ENCODE measurements around the gene WNK1.
"Not testable (repeated sequence)": the region's sequence is repeated elsewhere in the genome, so short reads cannot be mapped to it uniquely, and the experiment has no call there.

The WNK1 gene

DNA sequence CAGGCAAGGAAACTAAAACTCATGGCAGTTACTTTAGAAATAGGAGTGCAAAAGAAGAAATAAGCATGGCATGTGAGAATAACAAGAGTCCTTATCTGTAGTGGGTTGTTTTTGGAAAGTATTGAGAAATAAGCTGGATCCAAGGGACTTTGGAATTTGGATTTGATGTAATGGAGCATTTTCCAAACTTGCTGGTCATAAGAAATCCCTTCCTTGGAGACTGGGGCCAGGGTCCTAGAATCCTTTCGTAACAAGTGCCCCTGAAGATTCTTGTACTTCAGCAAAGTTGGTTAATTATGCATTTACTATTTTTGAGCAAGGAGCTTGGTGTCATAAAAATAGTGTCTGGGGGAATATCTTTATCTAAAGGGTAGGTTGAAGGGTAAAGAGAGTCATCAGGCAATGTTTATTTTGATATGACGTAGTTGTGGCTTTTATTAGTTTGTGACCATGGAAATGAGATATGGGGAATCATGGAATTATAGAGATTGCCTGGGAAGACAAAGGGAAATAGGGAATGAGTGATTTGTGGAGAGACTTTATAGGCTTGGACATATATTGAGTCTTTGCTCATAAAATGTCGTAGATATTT is 53.9 kb downstream of the WNK1 start:
- Mint-ChIP-seq H3K4me3 (no peak overlapping the region), H3K27ac (peak overlapping the region; percentile 15)
- DNase-seq = no peak

DNA sequence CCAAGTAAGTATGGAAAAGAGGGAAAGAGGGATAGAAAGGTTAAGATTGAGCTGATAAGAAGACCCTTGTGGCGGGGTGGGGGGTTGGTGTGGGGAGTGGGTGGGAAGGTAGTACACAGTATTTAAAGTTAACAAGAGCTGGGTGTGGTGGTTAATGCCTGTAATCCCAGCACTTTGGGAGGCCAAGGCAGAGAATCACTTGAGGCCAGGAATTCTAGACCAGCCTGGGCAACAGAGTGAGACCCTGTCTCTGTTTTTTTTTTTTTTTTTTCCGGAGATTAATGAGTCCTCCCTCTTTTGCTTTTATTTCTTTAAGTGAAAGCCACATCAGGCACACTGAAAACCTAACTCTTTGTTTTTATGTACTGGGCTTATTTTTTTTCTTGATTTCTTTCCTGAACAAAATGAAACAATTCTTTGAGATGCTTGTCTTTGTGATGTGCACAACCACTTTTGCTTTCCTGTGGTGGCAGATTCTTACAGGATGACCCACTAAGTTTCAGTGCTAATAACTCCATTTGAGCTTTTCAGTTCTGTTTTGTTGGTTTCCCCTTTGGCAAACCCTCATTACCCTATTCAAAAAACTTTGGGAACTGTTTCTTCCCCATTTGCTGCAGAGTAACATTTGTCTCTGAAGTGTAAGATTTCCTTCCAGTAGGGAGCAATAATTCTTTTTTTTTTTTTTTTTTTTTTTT is 54.8 kb downstream of the WNK1 start:
- Mint-ChIP-seq H3K9me3 (no peaks in the 10 kb centered on the region), H3K4me1 (peaks cover 31 to 70% of the 10 kb centered on the region in 2 donors), H3K36me3 (peaks cover 0 to 4% of the 10 kb centered on the region in 2 donors), H3K27me3 (no peaks in the 10 kb centered on the region), H3K27ac (no peak overlapping the region), H3K4me3 (peak overlapping the region; percentile 48 to 58)
- ATAC-seq (replicated peaks) = peak; percentile 52 to 57
- DNase-seq = no peak

More for the DNA sequence above, 53.9 kb downstream of the WNK1 start:
- Mint-ChIP-seq H3K27me3 (no peaks in the 10 kb centered on the region), H3K9me3 (no peaks in the 10 kb centered on the region), H3K36me3 (peaks cover 0 to 4% of the 10 kb centered on the region in 2 donors), H3K4me1 (peaks cover 31 to 75% of the 10 kb centered on the region in 2 donors)
- ATAC-seq (replicated peaks) = no peak

DNA sequence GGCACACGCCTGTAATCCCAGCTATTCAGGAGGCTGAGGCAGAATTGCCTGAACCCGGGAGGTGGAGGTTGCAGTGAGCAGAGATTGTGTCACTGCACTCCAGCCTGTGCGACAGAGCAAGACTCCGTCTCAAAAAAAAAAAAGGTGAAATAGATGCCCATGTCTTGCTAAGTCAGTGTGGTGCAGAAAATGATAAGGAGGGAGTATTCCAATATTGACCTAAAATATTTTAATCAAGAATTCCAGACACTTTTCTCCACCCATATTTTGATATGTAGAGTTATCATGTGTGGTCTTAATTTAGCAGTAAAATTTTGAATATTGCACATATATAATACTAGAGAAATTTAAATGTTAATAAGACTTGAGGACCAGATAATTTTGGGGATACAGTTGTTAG is 57.7 kb downstream of the WNK1 start:
- no peak for DNase-seq
- H3K36me3 Mint-ChIP-seq = peaks cover 3 to 5% of the 10 kb centered on the region in 2 donors
- H3K27me3 Mint-ChIP-seq = no peaks in the 10 kb centered on the region
- H3K27ac Mint-ChIP-seq = no peak overlapping the region
- H3K4me1 Mint-ChIP-seq = peaks cover 28 to 61% of the 10 kb centered on the region in 2 donors
- no peak overlapping the region for H3K4me3 Mint-ChIP-seq
- ATAC-seq (replicated peaks) = no peak
- no peaks in the 10 kb centered on the region for H3K9me3 Mint-ChIP-seq

DNA sequence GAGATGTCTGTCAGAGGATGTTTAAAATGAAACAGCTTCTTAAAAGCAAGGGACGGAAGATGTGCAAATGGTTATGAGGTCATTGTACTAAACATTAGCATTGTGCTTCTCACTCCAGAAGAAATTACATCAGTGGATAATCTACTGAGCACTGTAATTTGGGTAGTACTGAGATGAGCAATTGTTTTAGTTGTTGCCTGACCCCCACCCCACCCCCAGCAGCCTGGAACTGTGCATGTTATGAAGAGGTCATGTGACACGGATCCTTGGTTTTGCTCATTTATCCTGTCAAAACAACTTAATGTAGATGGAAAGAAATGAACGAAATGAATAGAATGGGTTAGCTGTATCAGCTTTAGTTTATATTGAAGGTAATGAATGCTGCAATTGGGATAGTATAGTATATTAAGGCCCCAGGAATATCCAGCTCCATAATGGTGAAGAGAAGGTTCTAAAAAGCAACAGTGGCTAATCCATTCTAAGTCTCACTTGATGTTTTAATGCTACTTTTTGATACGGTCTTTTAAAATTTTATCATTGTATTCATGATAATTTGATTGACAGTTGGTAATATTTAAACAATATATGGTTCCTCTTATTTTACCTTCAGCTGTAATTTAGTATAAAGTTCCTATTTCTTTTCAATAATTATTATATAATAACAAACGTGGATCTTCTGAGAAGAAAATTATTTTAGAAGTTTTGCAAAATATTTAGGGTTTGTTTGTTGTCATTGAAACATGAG is 58.5 kb downstream of the WNK1 start:
- no peaks in the 10 kb centered on the region for H3K27me3 Mint-ChIP-seq
- H3K36me3 Mint-ChIP-seq = peaks cover 4 to 5% of the 10 kb centered on the region in 2 donors
- peak; percentile 19 for DNase-seq
- H3K27ac Mint-ChIP-seq = no peak overlapping the region
- no peak overlapping the region for H3K4me3 Mint-ChIP-seq
- H3K9me3 Mint-ChIP-seq = no peaks in the 10 kb centered on the region
- peaks cover 28 to 61% of the 10 kb centered on the region in 2 donors for H3K4me1 Mint-ChIP-seq
- peak; percentile 70 to 90 for ATAC-seq (replicated peaks)

DNA sequence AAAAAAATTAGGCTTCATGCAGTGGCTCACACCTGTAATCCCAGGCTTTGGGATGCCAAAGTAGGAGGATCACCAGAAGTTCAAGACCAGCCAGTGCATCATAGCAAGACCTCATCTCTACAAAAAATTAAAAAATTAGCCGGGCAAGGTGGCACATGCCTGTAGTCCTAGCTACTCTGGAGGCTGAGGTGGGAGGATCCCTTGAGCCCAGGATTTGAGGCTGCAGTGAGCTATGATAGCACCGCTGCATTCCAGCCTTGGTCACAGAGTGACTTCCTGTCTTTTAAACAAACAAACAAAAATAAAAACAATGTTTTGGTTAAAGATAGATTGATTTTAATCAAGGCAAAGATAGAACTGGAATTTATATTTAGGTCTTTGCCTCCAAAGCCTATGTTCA is 60.6 kb downstream of the WNK1 start:
- no peaks in the 10 kb centered on the region for H3K27me3 Mint-ChIP-seq
- no peak overlapping the region for H3K4me3 Mint-ChIP-seq
- H3K4me1 Mint-ChIP-seq = peaks cover 17 to 58% of the 10 kb centered on the region in 2 donors
- H3K27ac Mint-ChIP-seq = no peak overlapping the region
- DNase-seq (no peak), ATAC-seq (replicated peaks) (no peak)
- H3K36me3 Mint-ChIP-seq = peaks cover 17 to 18% of the 10 kb centered on the region in 2 donors
- H3K9me3 Mint-ChIP-seq = no peaks in the 10 kb centered on the region

DNA sequence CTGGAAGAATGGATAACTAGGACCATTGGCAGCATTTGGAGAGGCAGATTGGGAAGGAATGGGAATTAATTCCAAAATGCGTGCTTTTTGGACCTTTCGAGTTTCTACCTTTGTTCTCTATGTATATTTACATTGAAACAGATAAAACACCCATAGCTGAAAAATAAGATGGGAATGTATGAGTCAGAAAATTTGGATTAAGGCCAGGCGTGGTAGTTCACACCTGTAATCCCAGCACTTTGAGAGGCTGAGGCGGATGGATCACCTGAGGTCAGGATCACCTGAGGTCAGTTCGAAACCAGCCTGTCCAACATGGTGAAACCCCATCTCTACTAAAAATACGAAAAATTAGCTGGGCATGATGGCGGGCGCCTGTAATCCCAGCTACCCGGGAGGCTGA is 65.1 kb downstream of the WNK1 start:
- H3K27me3 Mint-ChIP-seq = not testable (repeated sequence)
- H3K4me1 Mint-ChIP-seq = peaks cover 10 to 51% of the 10 kb centered on the region in 2 donors

DNA sequence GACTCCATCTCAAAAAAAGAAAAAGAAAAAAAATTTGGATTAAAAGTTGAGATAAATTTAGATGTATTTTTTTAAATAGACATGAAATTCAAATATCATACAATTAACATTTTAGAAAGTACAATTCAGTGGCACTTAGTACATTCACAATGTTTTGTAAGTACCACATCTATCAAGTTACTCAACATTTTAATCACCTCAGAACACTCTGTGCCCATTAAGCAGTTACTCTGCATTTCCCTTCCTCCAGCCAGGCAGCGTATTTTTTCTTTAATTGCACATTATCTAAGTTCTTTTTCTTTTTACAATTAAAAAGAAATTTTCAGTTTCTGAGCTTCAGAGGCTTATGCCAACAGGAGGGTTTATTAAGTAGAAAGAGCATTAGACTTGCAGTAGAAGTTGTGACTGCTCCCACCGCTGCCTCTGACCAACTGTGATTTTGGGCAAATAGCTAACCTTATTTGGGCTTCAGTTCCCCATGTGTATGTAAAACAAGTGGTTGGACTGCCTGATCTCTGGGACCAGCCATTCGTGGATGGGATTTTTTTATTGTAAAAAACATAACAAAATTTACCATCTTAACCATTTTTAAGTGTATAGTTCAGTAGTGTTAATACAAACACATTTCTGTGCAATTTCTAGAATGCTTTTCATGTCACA is 65.7 kb downstream of the WNK1 start:
- ATAC-seq (replicated peaks) = peak; percentile 68 to 69
- Mint-ChIP-seq H3K4me1 (peaks cover 11 to 53% of the 10 kb centered on the region in 2 donors), H3K27ac (no peak overlapping the region)

More for the DNA sequence above, 65.1 kb downstream of the WNK1 start:
- not testable (repeated sequence) for H3K4me3 Mint-ChIP-seq; DNase-seq; H3K27ac Mint-ChIP-seq; H3K9me3 Mint-ChIP-seq; ATAC-seq (replicated peaks)
- peaks cover 32 to 34% of the 10 kb centered on the region in 2 donors for H3K36me3 Mint-ChIP-seq

DNA sequence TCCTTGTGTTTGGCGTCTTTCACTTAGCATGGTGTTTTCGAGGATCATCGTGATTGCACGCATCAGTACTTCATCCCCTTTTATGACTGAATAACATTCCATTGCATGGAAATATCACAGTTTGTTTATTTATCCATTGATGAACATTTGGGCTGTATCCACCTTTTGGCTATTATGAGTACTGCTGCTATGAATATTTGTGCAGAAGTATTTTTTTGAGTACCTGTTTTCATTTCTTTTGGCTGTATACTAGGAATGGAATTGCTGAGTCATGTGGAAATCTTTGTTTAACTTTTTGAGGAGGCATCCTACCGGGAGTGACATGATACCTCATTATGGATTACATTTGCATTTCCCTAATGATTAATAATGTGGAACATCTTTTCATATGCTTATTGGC is 66.4 kb downstream of the WNK1 start:
- Mint-ChIP-seq H3K36me3 (peaks cover 33 to 42% of the 10 kb centered on the region in 2 donors), H3K9me3 (peaks cover 3 to 4% of the 10 kb centered on the region in 2 donors), H3K4me3 (no peak overlapping the region), H3K27ac (no peak overlapping the region), H3K27me3 (no peaks in the 10 kb centered on the region), H3K4me1 (peaks cover 12 to 54% of the 10 kb centered on the region in 2 donors)
- DNase-seq (no peak), ATAC-seq (replicated peaks) (no peak)

More for the DNA sequence above, 65.7 kb downstream of the WNK1 start:
- Mint-ChIP-seq H3K27me3 (no peaks in the 10 kb centered on the region), H3K36me3 (peaks cover 36 to 38% of the 10 kb centered on the region in 2 donors), H3K9me3 (peaks cover 0 to 1% of the 10 kb centered on the region in 2 donors), H3K4me3 (no peak overlapping the region)
- DNase-seq = no peak

DNA sequence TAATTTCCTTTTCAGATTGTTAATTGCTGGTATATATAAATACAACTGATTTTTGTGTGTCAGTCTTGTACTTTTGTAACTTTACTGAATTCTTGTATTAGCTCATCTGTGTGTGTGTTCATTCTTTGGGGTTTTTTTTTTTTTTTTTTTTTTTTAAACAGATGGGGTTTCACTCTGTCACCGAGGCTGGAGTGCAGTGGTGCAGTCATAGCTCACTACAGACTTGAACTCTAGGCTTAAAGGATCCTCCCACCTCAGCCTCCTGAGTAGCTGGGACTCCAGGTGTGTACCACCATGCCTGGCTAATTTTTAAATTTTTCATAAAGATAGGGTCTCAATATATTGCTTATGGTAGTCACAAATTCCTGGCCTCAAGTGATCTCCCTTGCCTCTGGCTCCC is 68.0 kb downstream of the WNK1 start:
- DNase-seq (no peak), ATAC-seq (replicated peaks) (no peak)
- Mint-ChIP-seq H3K36me3 (peaks cover 33 to 37% of the 10 kb centered on the region in 2 donors), H3K4me1 (peaks cover 12 to 58% of the 10 kb centered on the region in 2 donors), H3K4me3 (no peak overlapping the region), H3K27me3 (no peaks in the 10 kb centered on the region), H3K9me3 (peaks cover 3 to 4% of the 10 kb centered on the region in 2 donors), H3K27ac (no peak overlapping the region)

DNA sequence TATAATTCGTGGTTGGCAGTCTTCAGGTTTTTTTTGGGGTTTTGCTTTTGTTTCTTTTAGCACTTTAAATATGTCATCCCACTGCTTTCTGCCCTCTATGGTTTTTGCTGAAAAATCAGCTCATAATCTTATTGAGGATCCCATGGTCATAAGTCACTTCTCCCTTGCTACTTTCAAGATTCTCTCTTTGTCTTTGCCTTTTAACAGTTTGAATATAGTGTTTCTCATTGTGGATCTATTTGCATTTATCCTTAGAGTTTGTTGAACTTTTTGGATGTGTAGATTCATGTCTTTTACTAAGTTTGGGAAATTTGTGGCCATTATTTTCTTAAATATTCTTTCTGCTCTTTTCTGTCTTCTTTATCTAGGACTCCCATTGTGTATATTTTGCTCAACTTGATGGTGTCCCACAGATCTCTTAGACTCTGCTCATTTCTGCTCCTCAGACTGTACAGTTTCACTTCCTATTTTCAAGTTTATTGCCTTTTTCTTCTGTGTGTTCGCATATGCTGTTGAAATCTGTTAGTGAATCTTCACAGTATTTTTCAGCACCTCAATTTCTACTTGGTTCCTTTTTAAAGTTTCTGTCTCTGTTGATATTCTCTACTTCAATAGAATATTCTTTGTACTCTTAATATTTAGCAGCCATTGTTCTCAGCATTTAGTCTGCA is 70.8 kb downstream of the WNK1 start:
- Mint-ChIP-seq H3K36me3 (peaks cover 18 to 24% of the 10 kb centered on the region in 2 donors), H3K27ac (peak overlapping the region; percentile 0), H3K4me3 (peak overlapping the region; percentile 0 to 12), H3K4me1 (peaks cover 12 to 38% of the 10 kb centered on the region in 2 donors), H3K27me3 (no peaks in the 10 kb centered on the region), H3K9me3 (peaks cover 3 to 4% of the 10 kb centered on the region in 2 donors)
- ATAC-seq (replicated peaks) (peak; percentile 99 to 100), DNase-seq (no peak)

DNA sequence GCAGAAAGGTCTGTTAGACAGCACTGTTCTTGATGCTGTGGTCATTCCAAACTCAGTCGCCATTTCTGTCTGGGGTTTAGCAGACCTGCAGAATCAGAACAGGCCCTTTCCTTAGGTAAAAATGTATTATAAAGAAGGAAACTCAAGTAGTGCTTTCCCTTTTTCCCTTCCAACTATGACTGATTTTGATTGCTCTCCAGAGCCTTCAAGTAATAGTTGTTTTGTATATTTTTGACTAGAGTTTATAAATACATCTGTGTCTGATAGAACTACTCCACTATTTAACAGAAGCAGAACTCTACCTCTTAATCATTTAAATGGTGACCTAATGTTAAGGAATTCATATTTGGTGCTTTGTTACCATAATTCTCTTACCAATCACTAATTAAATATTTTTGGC is 74.0 kb downstream of the WNK1 start:
- Mint-ChIP-seq H3K4me3 (no peak overlapping the region), H3K36me3 (peaks cover 19 to 20% of the 10 kb centered on the region in 2 donors), H3K27ac (no peak overlapping the region), H3K27me3 (no peaks in the 10 kb centered on the region), H3K9me3 (peaks cover 3 to 4% of the 10 kb centered on the region in 2 donors), H3K4me1 (peaks cover 6 to 19% of the 10 kb centered on the region in 2 donors)
- DNase-seq = no peak
- ATAC-seq (replicated peaks) = no peak

DNA sequence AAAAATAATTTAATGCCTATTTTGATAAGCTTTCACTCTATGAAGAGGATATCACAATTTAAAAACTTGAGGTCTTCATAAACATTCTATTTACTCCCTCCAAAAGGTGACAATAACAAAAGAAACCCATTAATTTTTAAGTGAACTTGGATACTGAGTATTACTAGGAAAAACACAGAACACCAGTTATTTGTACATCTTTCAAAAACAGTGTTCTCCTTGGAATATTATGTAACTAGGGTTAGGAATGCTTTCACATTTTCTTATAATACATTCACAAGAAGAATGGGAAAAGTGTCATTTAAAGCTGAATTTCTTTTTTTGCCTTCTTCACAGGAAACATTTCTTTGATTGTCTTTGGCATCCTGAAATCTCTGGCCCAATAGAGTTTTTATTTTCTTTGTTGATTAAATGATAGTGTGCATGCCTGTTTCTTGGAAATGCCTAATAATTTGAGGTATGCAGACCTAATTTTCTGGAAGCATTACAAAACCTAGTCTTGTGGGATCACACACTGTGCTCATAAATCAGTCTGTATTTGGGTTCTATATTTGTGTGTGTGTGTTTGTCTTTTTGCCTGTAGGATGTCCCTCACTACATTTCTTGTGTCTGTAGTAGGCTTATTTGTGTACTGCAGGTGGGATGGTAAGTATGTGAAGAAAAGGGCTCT is 76.5 kb downstream of the WNK1 start:
- H3K36me3 Mint-ChIP-seq = peaks cover 19 to 22% of the 10 kb centered on the region in 2 donors

DNA sequence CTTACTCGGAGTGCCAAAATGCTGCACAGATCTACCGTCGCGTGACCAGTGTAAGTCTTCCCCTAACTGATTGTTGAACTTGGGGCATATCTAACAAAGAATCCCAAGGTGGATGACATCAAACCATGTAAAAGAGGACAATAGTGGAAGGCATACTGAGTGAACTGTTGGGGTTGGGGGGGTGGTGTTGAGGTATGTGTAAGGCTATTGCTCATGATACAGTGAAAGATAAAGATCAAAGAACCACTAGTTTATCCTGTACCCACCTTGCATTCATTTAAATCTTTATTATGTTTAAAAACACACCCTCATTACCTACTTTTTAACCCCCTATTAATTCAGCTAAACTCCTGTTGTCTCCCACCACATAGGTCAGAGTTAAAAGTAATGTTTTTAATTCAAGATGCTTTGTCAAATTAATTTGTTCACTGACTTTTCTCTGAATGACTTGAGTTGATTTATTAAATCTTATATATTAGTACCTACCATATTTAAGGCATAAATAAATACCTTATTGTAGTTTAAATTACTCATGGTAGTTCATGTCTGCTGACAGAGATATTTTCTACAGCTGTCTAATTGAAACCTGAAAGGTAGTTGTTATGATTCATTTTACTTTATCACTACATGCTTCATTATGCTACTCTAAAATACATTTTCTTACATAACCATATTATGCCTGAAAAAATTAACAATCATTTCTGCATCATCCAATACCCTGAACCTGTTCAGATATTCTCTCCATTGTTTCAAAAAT is 77.9 kb downstream of the WNK1 start:
- ATAC-seq (replicated peaks) (no peak), DNase-seq (no peak)
- H3K9me3 Mint-ChIP-seq = no peaks in the 10 kb centered on the region
- no peak overlapping the region for H3K27ac Mint-ChIP-seq
- H3K4me1 Mint-ChIP-seq = peaks cover 0 to 3% of the 10 kb centered on the region in 2 donors
- peaks cover 23 to 31% of the 10 kb centered on the region in 2 donors for H3K36me3 Mint-ChIP-seq
- no peak overlapping the region for H3K4me3 Mint-ChIP-seq
- H3K27me3 Mint-ChIP-seq = no peaks in the 10 kb centered on the region

More for the DNA sequence above, 76.5 kb downstream of the WNK1 start:
- ATAC-seq (replicated peaks) = no peak
- Mint-ChIP-seq H3K27ac (no peak overlapping the region), H3K9me3 (no peaks in the 10 kb centered on the region), H3K4me3 (no peak overlapping the region), H3K4me1 (peaks cover under 1 to 2% of the 10 kb centered on the region in 2 donors), H3K27me3 (no peaks in the 10 kb centered on the region)
- DNase-seq = no peak

Data from stimulated activated naive B cell treated with anti-CD40 and anti-IgM and Interleukin-4, amounts not matched to agents 10 μg/mL and 1 μg/mL and 100 μg/mL, for 72 hours (primary cell).